ENCODE measurements around the gene CRISPLD2. TPM values are rescaled to one million over a fixed set of nuclear protein-coding genes. Genes with fewer than 3 reads are reported as not detected.

CRISPLD2 gene
- total RNA-seq, 2 donors from 2014 or later = 58.4 to 76.4 TPM

- H3K4me1 ChIP-seq = peaks cover 0 to 16% of the 10 kb centered on the region in 2 donors
- no peak for TF ChIP-seq CTCF (IDR thresholded peaks at IDR 0.05)
- no peak for DNase-seq (ENCODE audit: low spot score)
- H3K27me3 ChIP-seq = no peaks in the 10 kb centered on the region
- H3K36me3 ChIP-seq = no peaks in the 10 kb centered on the region
- H3K9me3 ChIP-seq = no peaks in the 10 kb centered on the region
- H3K4me3 ChIP-seq = no peak overlapping the region
- no peak overlapping the region for H3K27ac ChIP-seq
These were observed 33.1 kb upstream of the CRISPLD2 start for GRCh38 chr16:84786605-84787262.

GRCh38 chr16:84787263-84787622 lies 32.5 kb upstream of the CRISPLD2 start:
- H3K27ac ChIP-seq = no peak overlapping the region
- H3K4me3 ChIP-seq = no peak overlapping the region
- no peaks in the 10 kb centered on the region for H3K36me3 ChIP-seq
- no peaks in the 10 kb centered on the region for H3K27me3 ChIP-seq
- peaks cover 0 to 16% of the 10 kb centered on the region in 2 donors for H3K4me1 ChIP-seq
- no peak for TF ChIP-seq CTCF (IDR thresholded peaks at IDR 0.05)
- H3K9me3 ChIP-seq = no peaks in the 10 kb centered on the region
- no peak for DNase-seq (ENCODE audit: low spot score)

GRCh38 chr16:84788920-84789391 lies 30.8 kb upstream of the CRISPLD2 start:
- no peak for TF ChIP-seq CTCF (IDR thresholded peaks at IDR 0.05)
- Histone ChIP-seq H3K27ac (no peak overlapping the region), H3K4me1 (peaks cover 0 to 16% of the 10 kb centered on the region in 2 donors), H3K27me3 (no peaks in the 10 kb centered on the region), H3K36me3 (no peaks in the 10 kb centered on the region), H3K4me3 (no peak overlapping the region), H3K9me3 (no peaks in the 10 kb centered on the region)
- DNase-seq (ENCODE audit: low spot score) = no peak

GRCh38 chr16:84789431-84789830 lies 30.4 kb upstream of the CRISPLD2 start:
- no peaks in the 10 kb centered on the region for H3K27me3 ChIP-seq
- H3K36me3 ChIP-seq = no peaks in the 10 kb centered on the region
- H3K4me3 ChIP-seq = no peak overlapping the region
- no peak for DNase-seq (ENCODE audit: low spot score)
- no peak overlapping the region for H3K27ac ChIP-seq
- H3K4me1 ChIP-seq = peaks cover 0 to 16% of the 10 kb centered on the region in 2 donors
- no peak for TF ChIP-seq CTCF (IDR thresholded peaks at IDR 0.05)
- H3K9me3 ChIP-seq = no peaks in the 10 kb centered on the region

- H3K27ac ChIP-seq = no peak overlapping the region
- H3K9me3 ChIP-seq = no peaks in the 10 kb centered on the region
- H3K36me3 ChIP-seq = no peaks in the 10 kb centered on the region
- TF ChIP-seq CTCF (IDR thresholded peaks at IDR 0.05) = no peak
- DNase-seq (ENCODE audit: low spot score) = no peak
- H3K27me3 ChIP-seq = no peaks in the 10 kb centered on the region
- H3K4me1 ChIP-seq = peaks cover 0 to 16% of the 10 kb centered on the region in 2 donors
- no peak overlapping the region for H3K4me3 ChIP-seq
These were observed 29.5 kb upstream of the CRISPLD2 start for GRCh38 chr16:84790301-84790700.

- no peak for TF ChIP-seq CTCF (IDR thresholded peaks at IDR 0.05)
- peaks cover 0 to 13% of the 10 kb centered on the region in 2 donors for H3K4me1 ChIP-seq
- H3K36me3 ChIP-seq = no peaks in the 10 kb centered on the region
- no peaks in the 10 kb centered on the region for H3K27me3 ChIP-seq
- no peak overlapping the region for H3K4me3 ChIP-seq
- H3K27ac ChIP-seq = no peak overlapping the region
- no peaks in the 10 kb centered on the region for H3K9me3 ChIP-seq
- no peak for DNase-seq (ENCODE audit: low spot score)
These were observed 28.7 kb upstream of the CRISPLD2 start for GRCh38 chr16:84791088-84791487.
